NB4 (cell line): Measurements from ENCODE around the gene EMC10.

Experiments used
- DNase-seq: peaks from one replicate; pipeline ENCODE4 v3.0.0; 2010; ENCODE audit warnings: low read depth
- H3K4me3 ChIP-seq: one replicate; pipeline ENCODE4 v1.5.1; 2011; ENCODE audit warnings: mild to moderate bottlenecking, low read depth, low read length, moderate library complexity
- MYC ChIP-seq: IDR thresholded peaks from 2 replicates; pipeline ENCODE4 v1.6.1; 2011; ENCODE audit warnings: low read depth, low read length
- POLR2A ChIP-seq: IDR thresholded peaks from 2 replicates; pipeline ENCODE4 v1.6.1; 2011; ENCODE audit warnings: mild to moderate bottlenecking; ENCODE audit not compliant: insufficient read length; ENCODE audit errors: extremely low read depth
- TF ChIP-seq, protein P1 (sequence below): IDR thresholded peaks from one replicate; pipeline ENCODE4 v1.5.1; 2012; ENCODE audit warnings: low read depth, low read length
- TF ChIP-seq, protein P2 (sequence below): IDR thresholded peaks from 2 replicates; pipeline ENCODE4 v1.6.1; 2011; ENCODE audit warnings: low read depth, low read length

EMC10 gene

DNA sequence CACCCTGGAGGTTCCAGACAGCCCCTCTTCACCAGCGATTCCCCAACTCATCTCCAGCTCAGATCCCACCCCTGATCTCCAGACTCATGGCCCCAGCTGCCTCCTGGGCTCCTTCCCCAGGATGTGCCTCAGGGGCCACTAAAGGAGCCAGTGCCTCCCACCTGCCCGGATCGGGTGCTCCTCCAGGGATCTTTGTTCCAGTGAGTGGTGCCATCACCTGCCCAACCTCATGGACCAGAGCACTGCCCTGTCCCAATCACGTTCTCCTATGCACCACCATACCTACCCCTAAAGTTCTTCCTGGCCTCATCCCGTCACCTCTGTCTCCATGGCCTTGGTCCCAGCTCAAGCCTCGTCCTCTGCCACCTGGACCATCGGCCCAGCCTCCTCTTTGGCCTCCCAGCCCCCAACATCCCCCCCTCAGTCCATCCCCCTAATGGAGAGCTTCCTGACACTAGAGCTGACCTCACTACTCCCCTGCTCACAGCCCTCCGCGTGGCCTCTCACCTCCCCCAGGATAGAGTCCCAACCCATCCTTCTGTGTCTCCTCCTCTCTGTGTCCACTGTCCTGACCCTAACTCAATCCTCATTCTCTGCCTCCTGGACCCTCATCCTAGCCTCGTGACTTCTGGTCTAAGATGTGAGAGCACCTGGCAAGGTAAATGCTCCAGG lies 9.1 kb downstream of the EMC10 start:
- DNase-seq: no peak
- no peak overlapping the region for H3K4me3 ChIP-seq
- TF ChIP-seq, protein P1, sequence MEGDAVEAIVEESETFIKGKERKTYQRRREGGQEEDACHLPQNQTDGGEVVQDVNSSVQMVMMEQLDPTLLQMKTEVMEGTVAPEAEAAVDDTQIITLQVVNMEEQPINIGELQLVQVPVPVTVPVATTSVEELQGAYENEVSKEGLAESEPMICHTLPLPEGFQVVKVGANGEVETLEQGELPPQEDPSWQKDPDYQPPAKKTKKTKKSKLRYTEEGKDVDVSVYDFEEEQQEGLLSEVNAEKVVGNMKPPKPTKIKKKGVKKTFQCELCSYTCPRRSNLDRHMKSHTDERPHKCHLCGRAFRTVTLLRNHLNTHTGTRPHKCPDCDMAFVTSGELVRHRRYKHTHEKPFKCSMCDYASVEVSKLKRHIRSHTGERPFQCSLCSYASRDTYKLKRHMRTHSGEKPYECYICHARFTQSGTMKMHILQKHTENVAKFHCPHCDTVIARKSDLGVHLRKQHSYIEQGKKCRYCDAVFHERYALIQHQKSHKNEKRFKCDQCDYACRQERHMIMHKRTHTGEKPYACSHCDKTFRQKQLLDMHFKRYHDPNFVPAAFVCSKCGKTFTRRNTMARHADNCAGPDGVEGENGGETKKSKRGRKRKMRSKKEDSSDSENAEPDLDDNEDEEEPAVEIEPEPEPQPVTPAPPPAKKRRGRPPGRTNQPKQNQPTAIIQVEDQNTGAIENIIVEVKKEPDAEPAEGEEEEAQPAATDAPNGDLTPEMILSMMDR: no peak
- no peak for TF ChIP-seq POLR2A
- no peak for TF ChIP-seq MYC
- TF ChIP-seq, protein P2, sequence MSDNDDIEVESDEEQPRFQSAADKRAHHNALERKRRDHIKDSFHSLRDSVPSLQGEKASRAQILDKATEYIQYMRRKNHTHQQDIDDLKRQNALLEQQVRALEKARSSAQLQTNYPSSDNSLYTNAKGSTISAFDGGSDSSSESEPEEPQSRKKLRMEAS: no peak

DNA sequence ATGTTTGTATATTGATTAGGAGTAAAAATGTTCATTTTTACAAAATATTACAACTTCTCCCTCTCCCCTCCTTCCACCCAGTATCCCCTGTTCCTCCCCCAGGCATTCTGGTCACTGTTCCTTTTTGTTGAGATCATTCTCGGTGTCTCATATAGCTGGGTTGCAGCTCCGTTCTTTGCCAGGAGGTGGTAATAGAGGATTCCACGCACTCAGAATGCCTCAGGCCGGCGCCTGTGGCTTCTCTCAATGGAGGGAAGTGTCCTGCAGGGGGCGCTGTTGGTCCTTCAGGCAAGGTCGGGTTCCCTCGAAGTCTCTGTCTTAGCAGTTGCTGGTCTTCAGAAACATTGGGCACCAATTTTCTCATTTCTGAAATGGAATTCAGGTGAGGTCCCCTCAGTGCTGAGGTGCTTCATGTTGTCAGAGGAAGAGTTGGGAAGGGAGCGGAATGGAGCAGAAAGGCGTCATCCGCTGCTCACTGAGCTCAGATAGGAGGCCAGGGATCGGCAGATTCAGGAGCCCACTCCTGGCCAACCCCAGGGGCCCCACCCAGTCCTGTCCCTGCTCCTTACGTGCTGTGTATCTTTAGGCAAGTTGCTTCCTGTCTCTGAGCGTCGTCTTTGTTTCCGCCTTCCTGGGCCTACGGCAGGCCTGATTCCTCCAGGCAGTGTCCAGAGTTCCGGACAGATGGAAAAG lies 10.7 kb downstream of the EMC10 start:
- DNase-seq: peak; percentile 58
- TF ChIP-seq POLR2A: no peak
- no peak for TF ChIP-seq MYC
- TF ChIP-seq, protein P2: no peak
- TF ChIP-seq, protein P1: peak; percentile 52
- H3K4me3 ChIP-seq: no peak overlapping the region

DNA sequence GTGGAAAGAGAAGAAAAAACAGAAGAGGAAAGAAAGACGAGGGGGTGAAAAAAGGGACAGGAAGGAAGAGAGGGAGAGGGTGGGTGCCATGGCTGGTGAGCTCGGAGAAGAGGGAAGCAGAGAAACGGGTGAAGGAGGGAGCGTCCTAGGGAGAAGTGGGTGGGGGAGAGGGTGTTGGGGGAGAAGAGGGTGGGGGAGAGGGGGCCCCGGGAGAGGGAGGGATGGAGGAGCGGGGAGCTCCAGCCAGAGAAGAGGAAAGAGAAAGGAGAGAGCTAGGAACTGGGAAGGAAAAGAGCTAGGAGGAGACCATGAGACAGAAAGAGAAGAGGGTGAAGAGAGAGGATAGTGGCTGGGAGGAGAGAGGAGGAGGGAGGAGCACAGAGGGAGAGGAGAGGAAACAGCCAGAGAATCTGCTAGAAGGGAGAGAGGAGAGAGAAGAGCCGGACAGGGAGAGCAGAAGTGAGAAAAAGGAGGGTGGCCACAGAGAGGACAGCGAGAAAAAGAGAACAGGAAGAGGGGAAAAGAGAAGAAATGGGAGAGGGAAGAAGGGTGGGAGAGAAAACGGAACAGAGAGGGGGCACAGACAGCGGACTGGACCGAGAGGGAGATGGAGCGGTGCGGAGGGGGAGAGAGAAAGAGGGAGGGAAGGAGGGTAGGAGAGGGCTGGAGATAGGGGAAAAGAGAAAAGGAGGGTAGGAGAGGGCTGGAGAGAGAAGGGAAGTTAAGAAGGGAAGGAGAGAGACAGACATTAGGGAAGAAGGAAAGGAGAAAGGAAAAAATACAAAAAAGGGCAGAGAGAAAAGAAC lies 12.3 kb downstream of the EMC10 start:
- no peak for DNase-seq
- TF ChIP-seq, protein P1: no peak
- no peak for TF ChIP-seq MYC
- TF ChIP-seq, protein P2: no peak
- no peak for TF ChIP-seq POLR2A
- no peak overlapping the region for H3K4me3 ChIP-seq

DNA sequence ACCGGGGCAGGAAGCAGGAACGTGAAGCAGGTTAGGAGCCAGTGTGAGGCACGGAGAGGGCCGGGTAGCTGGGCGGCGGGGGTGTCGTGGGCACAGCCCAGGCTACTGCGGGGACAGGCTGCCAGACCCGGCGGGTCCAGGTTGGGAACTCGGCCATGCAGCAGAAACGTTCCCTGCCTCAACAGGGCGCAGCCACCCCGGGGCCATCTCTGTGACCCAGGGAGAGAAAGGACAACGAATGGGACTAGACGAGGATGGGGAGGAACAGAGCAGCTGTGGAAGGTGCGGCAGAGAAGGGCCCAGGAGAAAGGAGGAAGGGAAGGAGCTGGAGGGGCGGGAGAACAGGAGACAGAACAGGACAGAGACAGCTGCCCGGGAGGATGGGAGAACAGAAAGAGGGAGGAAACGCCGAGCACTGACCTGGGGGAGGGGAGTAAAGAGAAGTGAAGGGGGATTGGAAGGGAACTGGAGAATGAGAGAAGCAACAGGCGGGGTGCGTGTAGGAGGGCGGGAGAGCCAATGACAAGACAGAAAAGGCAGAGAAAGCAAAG lies 13.2 kb downstream of the EMC10 start:
- no peak overlapping the region for H3K4me3 ChIP-seq
- no peak for DNase-seq
- TF ChIP-seq, protein P2: no peak
- TF ChIP-seq MYC (no peak), POLR2A (no peak)
- TF ChIP-seq, protein P1: no peak

DNA sequence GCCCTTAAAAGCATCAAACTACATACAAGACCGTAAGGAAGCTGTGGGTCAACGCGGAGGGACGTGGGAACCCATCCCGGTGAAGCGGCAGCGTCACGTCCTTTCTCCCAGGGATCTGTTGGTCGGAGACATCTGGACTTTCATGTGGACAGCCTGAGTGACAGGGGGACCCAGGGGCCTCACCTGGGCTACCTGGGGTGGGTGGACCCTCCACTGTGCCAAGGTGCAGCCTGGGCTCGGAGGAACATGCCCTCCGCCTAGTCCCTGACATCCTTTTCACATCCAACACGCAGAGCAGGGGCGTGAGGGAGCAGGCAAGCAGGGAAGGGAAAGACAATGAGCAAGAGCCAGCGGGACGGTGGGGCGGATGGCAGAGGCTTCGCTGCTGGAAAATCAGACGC lies 14.1 kb downstream of the EMC10 start:
- TF ChIP-seq, protein P1: no peak
- TF ChIP-seq, protein P2: no peak
- TF ChIP-seq MYC (no peak), POLR2A (no peak)
- DNase-seq: no peak
- no peak overlapping the region for H3K4me3 ChIP-seq
